Fibroblast of lung (primary cell): ENCODE measurements around the gene KNOP1. TPM values are rescaled to one million over a fixed set of nuclear protein-coding genes. Genes with fewer than 3 reads are reported as not detected.

Source experiments
- DNase-seq, 2 donors: peaks; one replicate each; pipeline versions ENCODE4 v3.0.0 to v3.0.0-alpha.2; 2010; ENCODE audit warnings: low read depth in 2 of 2
- H2AFZ ChIP-seq: 2 replicates; pipeline ENCODE4 v1.5.1; 2012; ENCODE audit warnings: low read length, control low read depth, inconsistent platforms
- H3K27ac ChIP-seq: 2 replicates; pipeline ENCODE4 v1.5.1; 2011; ENCODE audit warnings: low read length, control low read depth; ENCODE audit not compliant: insufficient read depth
- H3K27me3 ChIP-seq: 2 replicates; pipeline ENCODE4 v1.5.1; 2011; ENCODE audit warnings: mild to moderate bottlenecking, low read length; ENCODE audit not compliant: control insufficient read depth, insufficient read depth
- H3K36me3 ChIP-seq: 2 replicates; pipeline ENCODE4 v1.5.1; 2011; ENCODE audit warnings: low read length; ENCODE audit not compliant: control insufficient read depth, insufficient read depth
- H3K4me1 ChIP-seq: 2 replicates; pipeline ENCODE4 v1.5.1; 2011; ENCODE audit warnings: low read length; ENCODE audit not compliant: control insufficient read depth, insufficient read depth; ENCODE audit errors: extremely low read depth
- H3K4me2 ChIP-seq: 2 replicates; pipeline ENCODE4 v1.5.1; 2011; ENCODE audit warnings: low read length, control low read depth; ENCODE audit not compliant: insufficient read depth; ENCODE audit errors: extremely low read depth
- H3K4me3 ChIP-seq, 4 experiments: fragments of 200-600 bp in 1 of 4; sonication (generic) in 1 of 4; replicated peaks in 1 of 4; 2 replicates each; pipeline ENCODE4 v1.5.1; 2011 to 2016; ENCODE audit warnings: low read length in 4 of 4, low read depth in 3 of 4, mild to moderate bottlenecking in 3 of 4, control low read depth in 2 of 4, inconsistent platforms in 1 of 4, mixed read lengths in 1 of 4; ENCODE audit not compliant: insufficient read depth in 1 of 4; ENCODE audit errors: control extremely low read depth in 1 of 4
- H3K79me2 ChIP-seq: 2 replicates; pipeline ENCODE4 v1.5.1; 2012; ENCODE audit warnings: mild to moderate bottlenecking, low read length, inconsistent platforms; ENCODE audit not compliant: control insufficient read depth, insufficient read depth
- H3K9ac ChIP-seq: 2 replicates; pipeline ENCODE4 v1.5.1; 2011; ENCODE audit warnings: mild to moderate bottlenecking, low read length, control low read depth; ENCODE audit not compliant: insufficient read depth
- H3K9me3 ChIP-seq: 2 replicates; pipeline ENCODE4 v1.5.1; 2012; ENCODE audit warnings: low read depth, low read length; ENCODE audit not compliant: control insufficient read depth, insufficient read depth
- H4K20me1 ChIP-seq: 2 replicates; pipeline ENCODE4 v1.5.1; 2011; ENCODE audit warnings: low read length; ENCODE audit not compliant: control insufficient read depth, insufficient read depth; ENCODE audit errors: extremely low read depth
- EZH2 ChIP-seq: IDR thresholded peaks from 2 replicates; pipeline ENCODE4 v1.5.1; 2012; ENCODE audit warnings: low read length, control low read depth, mild to moderate bottlenecking; ENCODE audit errors: missing control alignments
- polyA plus RNA-seq, 2 donors: library from polyadenylated mRNA; depleted of rRNA in 1 of 2; stranded (reverse) in 1 of 2; unstranded in 1 of 2; fragments of >200 nt; gene quantifications; 2 replicates each; pipeline ENCODE4 v1.2.1, GENCODE V29; 2011 to 2012; ENCODE audit warnings: missing spikeins in 1 of 2
- total RNA-seq: library from RNA; depleted of rRNA; stranded (reverse); fragments of >200 nt; gene quantifications from 2 replicates; pipeline ENCODE4 v1.2.1, GENCODE V29; 2014
- TF ChIP-seq, protein P1 (sequence below), 2 donors: IDR thresholded peaks in 1 of 2; conservative IDR thresholded peaks in 1 of 2; 1 replicate in 1 of 2; 2 replicates in 1 of 2; pipeline ENCODE4 v1.5.1; 2011 to 2012; ENCODE audit warnings: low read length in 2 of 2, control low read depth in 1 of 2, inconsistent platforms in 1 of 2, low read depth in 1 of 2, mild to moderate bottlenecking in 1 of 2

Gene KNOP1
- total and polyA plus RNA-seq, 2 donors (not counting 1 experiment from before 2014, with no cell fraction given), result 7.8 to 12.1 TPM

DNA sequence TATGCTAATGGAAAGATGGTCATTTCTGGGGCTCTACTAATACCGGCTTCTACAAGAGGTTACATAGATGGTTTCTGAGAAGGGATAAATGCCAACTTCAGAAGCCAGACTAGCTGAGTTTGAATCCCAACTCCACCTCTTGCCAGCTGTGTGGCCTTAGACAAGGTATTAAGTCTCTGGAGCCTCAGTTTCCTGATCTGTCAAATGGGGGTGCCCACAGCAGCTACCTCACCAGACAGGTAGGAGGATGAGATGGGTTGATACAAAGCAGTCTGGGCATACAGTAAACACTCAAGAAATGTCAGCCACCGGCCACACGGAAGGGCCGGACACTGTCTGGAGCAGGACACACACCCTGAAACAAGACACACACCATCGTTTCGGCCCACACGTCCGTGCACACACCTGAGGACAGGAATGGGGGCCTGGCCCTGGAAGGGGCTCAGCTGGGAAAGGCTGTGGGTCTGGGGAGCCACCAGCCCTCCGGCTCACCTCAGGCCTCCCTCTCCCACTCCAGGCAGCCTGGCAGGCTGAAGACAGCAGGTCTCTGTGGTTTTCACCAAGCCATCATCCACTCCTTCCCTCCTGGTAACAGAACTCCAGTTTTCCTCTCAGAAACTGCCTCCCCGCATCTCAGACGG lies 5.5 kb downstream of the KNOP1 start:
- H3K79me2 ChIP-seq, result peaks cover 26% of the 10 kb centered on the region
- H4K20me1 ChIP-seq, result no peaks in the 10 kb centered on the region
- no peak for DNase-seq
- no peaks in the 10 kb centered on the region for H3K4me1 ChIP-seq
- no peak overlapping the region for H2AFZ ChIP-seq
- TF ChIP-seq, protein P1, sequence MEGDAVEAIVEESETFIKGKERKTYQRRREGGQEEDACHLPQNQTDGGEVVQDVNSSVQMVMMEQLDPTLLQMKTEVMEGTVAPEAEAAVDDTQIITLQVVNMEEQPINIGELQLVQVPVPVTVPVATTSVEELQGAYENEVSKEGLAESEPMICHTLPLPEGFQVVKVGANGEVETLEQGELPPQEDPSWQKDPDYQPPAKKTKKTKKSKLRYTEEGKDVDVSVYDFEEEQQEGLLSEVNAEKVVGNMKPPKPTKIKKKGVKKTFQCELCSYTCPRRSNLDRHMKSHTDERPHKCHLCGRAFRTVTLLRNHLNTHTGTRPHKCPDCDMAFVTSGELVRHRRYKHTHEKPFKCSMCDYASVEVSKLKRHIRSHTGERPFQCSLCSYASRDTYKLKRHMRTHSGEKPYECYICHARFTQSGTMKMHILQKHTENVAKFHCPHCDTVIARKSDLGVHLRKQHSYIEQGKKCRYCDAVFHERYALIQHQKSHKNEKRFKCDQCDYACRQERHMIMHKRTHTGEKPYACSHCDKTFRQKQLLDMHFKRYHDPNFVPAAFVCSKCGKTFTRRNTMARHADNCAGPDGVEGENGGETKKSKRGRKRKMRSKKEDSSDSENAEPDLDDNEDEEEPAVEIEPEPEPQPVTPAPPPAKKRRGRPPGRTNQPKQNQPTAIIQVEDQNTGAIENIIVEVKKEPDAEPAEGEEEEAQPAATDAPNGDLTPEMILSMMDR (conservative IDR thresholded peaks at IDR 0.05 in 1 of 2, IDR thresholded peaks at IDR 0.05 in 1 of 2; ENCODE audit: low read depth in 1 of 2, low read length in 2 of 2), result no peak
- TF ChIP-seq EZH2, result no peak
- H3K4me2 ChIP-seq, result no peak overlapping the region
- H3K4me3 ChIP-seq, result no peak overlapping the region
- H3K27ac ChIP-seq, result no peak overlapping the region
- no peaks in the 10 kb centered on the region for H3K27me3 ChIP-seq
- peaks cover 17% of the 10 kb centered on the region for H3K36me3 ChIP-seq
- H3K9me3 ChIP-seq, result no peaks in the 10 kb centered on the region
- no peak overlapping the region for H3K9ac ChIP-seq

DNA sequence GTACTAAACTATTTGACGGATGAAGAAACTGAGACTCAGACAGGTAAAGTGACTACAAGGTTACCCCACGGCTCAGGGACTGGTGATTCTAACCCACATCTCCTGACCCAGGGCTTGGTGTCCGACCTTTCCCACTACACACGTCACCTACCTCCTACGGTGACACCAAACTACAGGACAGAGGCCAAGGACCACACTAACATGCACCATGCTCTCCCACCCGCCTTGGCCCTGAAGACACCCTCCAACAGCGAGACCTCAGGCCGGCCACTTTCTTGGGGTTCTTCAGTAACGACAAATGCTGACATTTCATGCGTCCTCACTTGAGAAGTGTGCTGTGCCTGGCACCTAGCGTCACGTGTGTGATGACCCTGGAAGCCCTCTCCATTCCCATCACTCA lies 6.4 kb downstream of the KNOP1 start:
- Histone ChIP-seq H3K4me3 (no peak overlapping the region), H3K4me1 (no peaks in the 10 kb centered on the region), H2AFZ (no peak overlapping the region), H3K27ac (no peak overlapping the region), H3K9me3 (no peaks in the 10 kb centered on the region), H4K20me1 (no peaks in the 10 kb centered on the region), H3K27me3 (no peaks in the 10 kb centered on the region), H3K4me2 (no peak overlapping the region), H3K9ac (no peak overlapping the region), H3K79me2 (peaks cover 19% of the 10 kb centered on the region), H3K36me3 (peaks cover 19% of the 10 kb centered on the region)
- no peak for DNase-seq
- TF ChIP-seq EZH2, result no peak
- TF ChIP-seq, protein P1 (conservative IDR thresholded peaks at IDR 0.05 in 1 of 2, IDR thresholded peaks at IDR 0.05 in 1 of 2; ENCODE audit: low read depth in 1 of 2, low read length in 2 of 2), result no peak

DNA sequence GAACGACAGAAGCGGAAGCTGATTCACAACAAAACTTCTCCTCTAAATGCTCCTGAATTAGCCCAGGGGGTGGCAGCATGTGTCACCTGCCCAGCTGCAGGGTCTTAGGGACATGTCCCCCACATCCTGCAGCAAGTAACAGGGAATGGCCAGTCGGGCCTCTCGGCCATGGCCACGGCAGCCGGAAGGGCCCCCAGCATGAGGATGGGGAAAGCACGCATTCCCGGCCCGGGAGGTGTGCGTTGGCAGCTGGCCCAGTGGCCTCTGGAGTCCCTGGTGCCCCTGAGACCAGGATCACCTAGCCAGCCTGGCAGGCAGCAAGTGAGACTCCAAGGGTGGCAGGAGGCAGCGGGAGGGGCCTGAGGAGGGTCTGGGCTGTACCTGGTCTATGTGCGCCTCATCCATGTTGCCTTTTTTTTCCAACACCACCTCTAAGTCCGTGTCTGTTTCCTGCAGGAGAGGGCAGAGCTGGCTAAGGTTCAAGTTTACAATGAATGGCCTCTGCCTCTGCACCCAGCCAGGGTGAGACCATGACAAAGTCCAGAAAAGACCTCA lies 7.0 kb downstream of the KNOP1 start:
- no peak for DNase-seq
- H3K79me2 ChIP-seq, result peaks cover 13% of the 10 kb centered on the region

More for the DNA sequence above, 7.0 kb downstream of the KNOP1 start:
- no peaks in the 10 kb centered on the region for H3K4me1 ChIP-seq
- no peaks in the 10 kb centered on the region for H3K9me3 ChIP-seq
- no peak overlapping the region for H3K4me3 ChIP-seq
- no peaks in the 10 kb centered on the region for H3K27me3 ChIP-seq
- no peak overlapping the region for H2AFZ ChIP-seq
- H3K9ac ChIP-seq, result no peak overlapping the region
- no peak overlapping the region for H3K4me2 ChIP-seq
- H3K27ac ChIP-seq, result no peak overlapping the region
- no peaks in the 10 kb centered on the region for H4K20me1 ChIP-seq
- peaks cover 21% of the 10 kb centered on the region for H3K36me3 ChIP-seq
- TF ChIP-seq EZH2, result no peak
- TF ChIP-seq, protein P1 (conservative IDR thresholded peaks at IDR 0.05 in 1 of 2, IDR thresholded peaks at IDR 0.05 in 1 of 2; ENCODE audit: low read depth in 1 of 2, low read length in 2 of 2), result no peak
